HG02852 (cell line): ENCODE results near the gene OR10AD1.
A peak's percentile ranks its signal among the peaks of the same experiment; 100 is the strongest.
"Not testable (repeated sequence)": the region's sequence is repeated elsewhere in the genome, so short reads cannot be mapped to it uniquely, and the experiment has no call there.

ENCODE experiments used
- ATAC-seq: cut with Tn5 transposase; IDR thresholded peaks from one replicate; pipeline ENCODE4 v1.9.1; 2021; ENCODE audit warnings: mild to moderate bottlenecking, moderate library complexity; ENCODE audit not compliant: unreplicated experiment

Gene OR10AD1

DNA sequence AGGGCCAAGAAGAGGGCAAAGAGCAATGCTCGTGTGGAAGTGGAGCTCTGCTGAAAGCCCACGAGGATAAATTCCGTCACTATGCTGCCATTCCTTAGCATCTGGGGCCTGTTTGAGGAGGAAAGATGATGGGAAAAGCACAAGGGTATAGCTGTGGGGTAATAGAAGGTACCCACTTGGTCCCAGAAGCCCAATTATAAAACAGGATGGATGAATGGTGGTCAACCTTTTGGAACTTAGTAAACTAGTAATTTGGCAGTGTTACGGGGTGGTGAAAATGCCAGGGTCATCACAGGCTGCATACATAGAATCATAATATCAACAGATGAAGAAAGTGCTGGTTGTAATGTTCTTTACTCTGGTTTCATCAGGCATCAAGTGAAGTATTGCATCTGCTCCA, at the start of gene OR10AD1:
Gene OR10AD1, minus strand, starts transcription at position 101 of the 400 bp plus-strand sequence. Its CDS starts 0 bp downstream, at position 101.
- ATAC-seq, result no peak

- ATAC-seq, result no peak
Observed at GRCh38 chr12:48247181-48247966, 44.3 kb upstream of the OR10AD1 start.

GRCh38 chr12:48237162-48237561, 34.1 kb upstream of the OR10AD1 start:
- no peak for ATAC-seq

- ATAC-seq, result no peak
Observed at GRCh38 chr12:48235796-48236333, 32.8 kb upstream of the OR10AD1 start.

DNA sequence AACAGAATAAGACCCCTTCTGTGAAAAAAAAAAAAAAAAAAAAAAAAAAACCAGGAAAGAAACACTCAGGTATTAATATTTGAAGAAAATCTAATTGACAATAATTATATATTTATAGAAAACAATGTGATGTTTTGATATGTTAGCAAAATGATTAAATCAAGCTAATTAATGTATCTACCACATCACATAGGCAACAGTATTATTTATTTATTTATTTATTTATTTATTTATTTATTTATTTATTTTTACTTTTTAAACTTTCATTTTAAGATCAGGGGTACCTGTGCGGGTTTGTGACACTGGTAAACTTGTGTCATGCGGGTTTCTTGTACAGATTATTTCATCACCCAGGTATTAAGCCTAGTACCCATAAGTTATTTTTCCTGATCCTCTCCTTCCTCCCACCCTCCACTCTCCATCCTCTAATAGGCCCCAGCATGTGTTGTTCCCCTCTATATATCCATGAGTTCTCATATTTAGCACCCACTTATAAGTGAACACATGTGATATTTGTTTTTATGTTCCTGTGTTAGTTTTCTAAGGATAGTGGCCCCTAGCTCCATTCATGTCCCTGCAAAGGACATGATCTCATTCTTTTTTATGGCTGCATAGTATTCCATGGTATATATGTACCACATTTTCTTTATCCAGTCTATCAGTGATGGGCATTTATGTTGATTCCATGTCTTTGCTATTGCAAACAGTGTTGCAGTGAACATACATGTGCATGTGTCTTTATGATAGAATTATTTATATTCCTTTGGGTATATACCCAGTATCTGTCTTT, 28.3 kb upstream of the OR10AD1 start:
- ATAC-seq, result not testable (repeated sequence)

- not testable (repeated sequence) for ATAC-seq
Observed at GRCh38 chr12:48224533-48224932, 21.4 kb upstream of the OR10AD1 start.

- ATAC-seq, result no peak
Observed at GRCh38 chr12:48221645-48222044, 18.6 kb upstream of the OR10AD1 start.

GRCh38 chr12:48220701-48221100, 17.6 kb upstream of the OR10AD1 start:
- ATAC-seq, result no peak

DNA sequence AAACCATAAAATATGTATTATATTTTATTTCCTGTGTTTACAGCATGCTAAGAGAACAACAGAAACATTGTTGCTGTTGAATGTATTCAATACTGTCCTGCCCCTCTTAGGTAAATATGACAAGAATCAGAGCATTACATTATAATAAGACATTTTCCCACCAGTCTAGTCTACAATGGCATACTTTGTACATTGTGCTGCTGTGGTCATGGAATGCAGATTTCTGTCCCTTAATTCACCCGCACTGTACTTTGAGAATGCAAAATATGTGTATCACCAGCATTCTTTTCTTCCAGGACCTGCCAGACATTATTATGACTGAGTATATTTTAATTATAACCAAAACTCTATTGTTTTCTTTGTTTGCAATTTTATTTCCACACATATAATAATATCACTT, 16.5 kb upstream of the OR10AD1 start:
- no peak for ATAC-seq

GRCh38 chr12:48216785-48217184, 13.7 kb upstream of the OR10AD1 start:
- no peak for ATAC-seq

- not testable (repeated sequence) for ATAC-seq
Observed at GRCh38 chr12:48209495-48209894, 6.4 kb upstream of the OR10AD1 start.

GRCh38 chr12:48202766-48203165, 326 bp downstream of the OR10AD1 start:
- ATAC-seq, result no peak

GRCh38 chr12:48201516-48201915, 1.6 kb downstream of the OR10AD1 start:
- ATAC-seq, result no peak

DNA sequence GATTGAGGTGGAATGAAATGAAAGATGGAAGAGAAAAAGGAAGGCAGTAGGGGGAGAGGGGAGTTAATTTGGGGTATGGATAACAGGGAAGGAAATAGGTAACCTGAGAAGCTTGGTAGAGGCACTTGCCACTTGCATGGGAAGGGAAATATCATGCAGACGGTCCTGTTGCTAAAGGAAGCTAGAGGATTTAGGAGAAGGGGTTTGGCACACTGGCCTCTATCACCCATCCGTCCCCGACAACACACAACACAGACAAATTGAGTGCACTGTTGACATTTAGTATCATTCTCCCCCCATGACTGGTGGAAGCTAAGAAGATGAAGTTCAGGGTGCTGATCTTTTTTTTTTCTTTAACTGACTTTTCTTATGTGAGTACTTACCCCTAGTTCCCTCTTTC, 2.0 kb downstream of the OR10AD1 start:
- no peak for ATAC-seq

DNA sequence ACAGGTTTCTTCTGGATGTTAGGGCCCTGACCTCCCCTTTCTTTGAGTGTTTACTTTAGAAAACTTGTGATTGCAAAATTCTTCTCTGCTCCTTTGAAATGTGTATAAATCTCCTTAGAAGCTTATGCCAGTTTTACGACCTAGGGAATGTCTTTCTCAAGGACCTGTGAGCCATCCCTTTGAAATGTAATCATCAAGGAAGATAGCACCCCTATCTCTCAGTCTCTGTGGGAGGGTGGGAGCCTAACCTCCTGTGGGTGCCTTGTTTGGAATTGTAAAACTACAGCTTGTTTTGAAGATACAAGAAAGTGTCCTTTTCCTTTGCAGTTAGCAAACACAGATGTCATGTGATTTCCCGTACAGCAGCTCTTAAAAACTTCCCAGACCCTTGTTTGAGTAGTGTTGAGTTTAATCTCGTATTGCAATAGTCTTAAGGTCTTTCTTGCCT, 3.3 kb downstream of the OR10AD1 start:
- no peak for ATAC-seq

DNA sequence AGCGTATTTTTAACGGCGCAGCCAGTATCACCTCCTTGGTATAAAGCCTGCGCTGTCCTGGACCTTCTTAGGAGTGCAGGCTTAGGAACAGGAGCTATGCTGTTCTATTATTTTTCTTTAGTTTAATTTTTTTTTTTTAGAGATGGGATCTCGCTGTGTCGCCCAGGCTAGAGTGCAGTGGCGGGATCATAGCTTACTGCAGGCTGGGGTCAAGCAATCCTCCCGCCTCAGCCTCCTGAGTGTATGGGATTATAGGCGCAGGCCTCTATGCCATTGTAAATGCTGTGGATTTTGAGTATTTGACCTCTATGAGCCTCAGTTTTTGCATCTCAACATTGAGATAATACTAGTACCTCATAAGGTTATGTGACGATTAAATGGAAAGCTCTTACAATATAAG, 4.1 kb downstream of the OR10AD1 start:
- ATAC-seq, result no peak

GRCh38 chr12:48198672-48198971, 4.5 kb downstream of the OR10AD1 start:
- ATAC-seq, result peak; percentile 21

DNA sequence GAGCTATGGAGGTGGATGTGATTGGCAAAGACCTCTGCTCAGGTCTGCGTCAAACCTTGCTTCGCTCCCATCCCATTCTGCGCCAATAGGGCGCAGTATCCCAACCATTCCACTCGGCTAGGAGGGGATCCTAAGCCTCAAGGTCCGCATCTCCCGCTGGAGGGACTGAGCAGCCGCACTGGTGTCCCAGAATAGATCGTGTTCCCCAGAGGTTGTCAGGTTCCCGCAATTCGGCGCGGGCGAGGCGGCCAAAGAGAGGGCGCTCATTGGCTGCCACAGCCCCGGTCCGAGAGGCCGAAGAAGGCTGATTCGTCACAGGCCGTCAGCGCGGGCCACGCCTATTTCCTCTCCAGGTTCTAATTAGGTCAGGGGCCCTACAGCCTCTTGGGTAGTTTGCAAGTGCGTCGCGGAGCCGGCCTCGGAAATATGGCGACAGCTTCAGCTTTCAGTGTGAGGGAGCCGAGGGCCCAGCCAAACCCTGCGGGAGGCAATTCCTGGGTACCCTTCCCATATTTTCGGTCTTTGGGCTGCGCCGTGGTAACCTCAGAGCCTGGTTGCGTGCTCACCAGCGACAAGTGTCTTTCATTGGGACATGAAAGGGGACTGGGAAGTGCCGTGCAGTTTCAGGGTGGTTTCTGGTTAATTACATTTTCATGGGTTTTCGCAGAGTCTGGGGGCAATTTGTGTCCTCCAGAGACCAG, 5.0 kb downstream of the OR10AD1 start:
- ATAC-seq, result peak; percentile 100

DNA sequence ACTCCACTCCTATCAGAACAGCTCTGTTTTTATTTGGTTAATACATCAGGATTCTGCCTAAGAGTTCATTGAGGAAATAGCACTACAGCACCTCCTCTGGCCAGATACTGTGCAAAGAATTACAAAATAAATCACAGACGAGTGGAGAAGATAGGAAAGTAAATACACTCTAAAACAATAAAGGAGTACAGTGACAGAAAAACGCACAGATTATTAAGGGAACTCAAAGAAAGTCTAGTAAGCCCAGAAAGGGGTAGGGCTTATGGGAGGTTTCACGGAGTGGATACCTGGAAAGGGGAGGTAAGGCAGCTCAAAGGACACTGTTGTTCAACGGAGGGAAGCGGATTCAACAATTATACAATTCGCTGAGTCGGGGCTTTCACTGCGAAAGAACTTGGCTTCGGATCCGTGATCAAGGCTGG, 5.5 kb downstream of the OR10AD1 start:
- peak; percentile 10 for ATAC-seq

GRCh38 chr12:48194799-48195201, 8.3 kb downstream of the OR10AD1 start:
- no peak for ATAC-seq

DNA sequence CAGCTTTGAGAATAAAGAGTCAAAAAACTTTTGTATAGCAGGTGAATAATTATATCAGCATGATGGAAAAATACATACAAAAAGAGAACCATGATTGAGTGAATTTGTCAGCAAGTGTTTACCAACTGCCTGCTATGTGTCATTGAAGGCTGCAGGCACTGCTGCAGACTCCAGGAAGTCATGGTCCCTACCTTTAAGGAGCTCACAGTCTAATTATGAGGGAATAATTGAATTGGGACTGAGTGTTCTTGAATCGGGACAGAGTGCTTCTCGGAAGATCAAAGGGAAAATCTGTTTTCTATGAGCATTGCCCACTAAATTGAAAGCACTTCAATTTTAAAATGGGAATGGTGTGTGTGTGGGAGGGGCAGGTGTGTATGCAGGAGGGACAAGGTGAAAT, 9.5 kb downstream of the OR10AD1 start:
- ATAC-seq, result no peak
